K562 (cell line): ENCODE results near the gene FAM161A. TPM values are rescaled to one million over a fixed set of nuclear protein-coding genes. Genes with fewer than 3 reads are reported as not detected.

ENCODE experiments used
- ATAC-seq: fragments of 200-7000 bp; cut with Tn5 transposase; 3 replicates; pipeline ENCODE4 v1.9.1; 2020; ENCODE audit warnings: moderate library complexity
- BruUV-seq: library from RNA; stranded (reverse); fragments of 400-500 nt; replicated peaks from 2 replicates; lab custom pipeline; 2021; lab: Mats Ljungman, UMichigan
- CTCF ChIA-PET: fragments of 300-600 bp; formaldehyde crosslinking; extraction: SDS; loops from one replicate; lab custom pipeline; 2021; ENCODE audit warnings: low intra/inter-chr PET ratio; lab: Yijun Ruan, JAX
- POLR2A ChIA-PET: fragments of 300-600, 350-650 bp; sonication (Branson Sonifier 250); formaldehyde crosslinking; extraction: SDS; loops from one replicate; lab custom pipeline; 2021; ENCODE audit warnings: antibody characterized with exemption, inconsistent platforms; lab: Yijun Ruan, JAX
- DNase-seq, 4 experiments: peaks; one replicate each; pipeline versions ENCODE4 v3.0.0 to v3.0.0-alpha.2; 2011 to 2018; ENCODE audit warnings: low spot score in 3 of 4, mixed read lengths in 3 of 4; ENCODE audit errors: extremely low read depth in 1 of 4
- FAIRE-seq: peaks from 2 replicates; lab custom pipeline; 2011; peaks lifted over from hg19 to GRCh38; lab: Jason Lieb, UNC
- H2AFZ ChIP-seq: 2 replicates; pipeline ENCODE4 v1.6.0; 2011; ENCODE audit warnings: low read depth, low read length, control low read depth, inconsistent platforms
- H3K27ac ChIP-seq: fragments of 200-600 bp; 3 replicates; pipeline ENCODE4 v1.8.0; 2011; ENCODE audit warnings: low read depth, mild to moderate bottlenecking, control low read depth, inconsistent platforms, low read length, moderate library complexity, mixed read lengths; ENCODE audit errors: extremely low read depth
- H3K27me3 ChIP-seq, 2 experiments: fragments of 300-600 bp in 1 of 2; 2 replicates in 1 of 2; 3 replicates in 1 of 2; pipeline versions ENCODE4 v1.6.0 to v1.8.0; 2011; ENCODE audit warnings: inconsistent platforms in 2 of 2, low read length in 2 of 2, mild to moderate bottlenecking in 1 of 2, mixed read lengths in 1 of 2, moderate library complexity in 1 of 2; ENCODE audit not compliant: control insufficient read depth in 2 of 2, insufficient read depth in 2 of 2
- H3K36me3 ChIP-seq: fragments of 300-600 bp; 3 replicates; pipeline ENCODE4 v1.8.0; 2011; ENCODE audit warnings: mild to moderate bottlenecking, low read length, inconsistent platforms; ENCODE audit not compliant: control insufficient read depth, insufficient read depth
- H3K4me1 ChIP-seq, 2 experiments: fragments of 200-600 bp in 1 of 2; replicated peaks in 1 of 2; 2 replicates in 1 of 2; 3 replicates in 1 of 2; pipeline versions ENCODE4 v1.5.1 to v1.8.0; 2011; ENCODE audit warnings: inconsistent platforms in 2 of 2, low read length in 2 of 2, mild to moderate bottlenecking in 1 of 2, mixed read lengths in 1 of 2, moderate library complexity in 1 of 2; ENCODE audit not compliant: control insufficient read depth in 2 of 2, insufficient read depth in 2 of 2
- H3K4me2 ChIP-seq: 2 replicates; pipeline ENCODE4 v1.6.1; 2011; ENCODE audit warnings: low read length, control low read depth, inconsistent platforms, mixed read lengths; ENCODE audit not compliant: insufficient read depth
- H3K4me3 ChIP-seq: fragments of 200-600 bp; sonication (generic), shearing (Covaris generic); 2 replicates; pipeline ENCODE4 v1.5.1; 2016; ENCODE audit warnings: control low read depth, inconsistent platforms
- H3K79me2 ChIP-seq: fragments of 200-600 bp; 3 replicates; pipeline ENCODE4 v1.8.0; 2011; ENCODE audit warnings: low read length, inconsistent platforms; ENCODE audit not compliant: control insufficient read depth, insufficient read depth
- H3K9ac ChIP-seq, 2 experiments: 2 replicates each; pipeline versions ENCODE4 v1.6.0 to v1.6.1; 2011; ENCODE audit warnings: low read depth in 2 of 2, low read length in 2 of 2, control low read depth in 1 of 2, inconsistent platforms in 1 of 2, mild to moderate bottlenecking in 1 of 2, mixed read lengths in 1 of 2; ENCODE audit not compliant: insufficient read depth in 1 of 2
- H3K9me1 ChIP-seq: one replicate; pipeline ENCODE4 v1.6.0; 2011; ENCODE audit warnings: inconsistent platforms, mild to moderate bottlenecking, low read length, moderate library complexity; ENCODE audit not compliant: control insufficient read depth, insufficient read depth
- H3K9me3 ChIP-seq: replicated peaks from 2 replicates; pipeline ENCODE4 v1.5.1; 2011; ENCODE audit warnings: low read depth, low read length, inconsistent platforms; ENCODE audit not compliant: control insufficient read depth, insufficient read depth
- H4K20me1 ChIP-seq: replicated peaks from 2 replicates; pipeline ENCODE4 v1.6.1; 2011; ENCODE audit warnings: low read length, inconsistent platforms, mixed read lengths; ENCODE audit not compliant: control insufficient read depth, insufficient read depth
- COPS2 ChIP-seq: fragments of 450-650 bp; conservative IDR thresholded peaks from 2 replicates; pipeline ENCODE4 v1.6.1; 2016; ENCODE audit warnings: mild to moderate bottlenecking, moderate library complexity
- ELF4 ChIP-seq: fragments of 450-650 bp; formaldehyde crosslinking; IDR thresholded peaks from 2 replicates; pipeline ENCODE4 v1.4.0; 2022; ENCODE audit warnings: missing genetic modification characterization
- JUND ChIP-seq, 2 experiments: IDR thresholded peaks; 2 replicates in 1 of 2; 3 replicates in 1 of 2; pipeline ENCODE4 v1.6.1; 2011; ENCODE audit warnings: borderline replicate concordance in 2 of 2, low read depth in 2 of 2, low read length in 2 of 2, improper control_type of control experiment in 1 of 2, missing biosample characterization in 1 of 2, missing genetic modification characterization in 1 of 2, missing genetic modification reagents in 1 of 2
- NFRKB ChIP-seq: fragments of 450-650 bp; IDR thresholded peaks from 2 replicates; pipeline ENCODE4 v1.6.1; 2016; ENCODE audit warnings: low read depth
- RBM25 ChIP-seq: fragments of 200-400 bp; formaldehyde crosslinking; IDR thresholded peaks from 2 replicates; pipeline ENCODE4 v1.6.1; 2018; ENCODE audit warnings: low read length, low read depth, moderate library complexity; ENCODE audit not compliant: severe bottlenecking
- ZFP36 ChIP-seq: fragments of 150-350 bp; IDR thresholded peaks from 2 replicates; pipeline ENCODE4 v1.6.1; 2018; ENCODE audit warnings: low read length, low read depth; ENCODE audit not compliant: partially characterized antibody
- WGBS: fragments of 100-300 bp; shearing (Covaris generic); methylation state at CpG from one replicate; pipeline ENCODE4 v1.1.6; 2016; ENCODE audit warnings: low coverage, mixed read lengths; ENCODE audit not compliant: insufficient coverage; ENCODE audit errors: missing lambda C conversion rate; 5-methylcytosine and 5-hydroxymethylcytosine counted together
- in situ Hi-C: fragments of 300-500 bp; cut with MboI; formaldehyde crosslinking; loops from 4 replicates; pipeline ENCODE4 v1.15.0; 2018; ENCODE audit warnings: inconsistent platforms, mixed read lengths
- intact Hi-C: fragments of 100-400 bp; cut with micrococcal nuclease; formaldehyde crosslinking; loops from 2 replicates; pipeline ENCODE4 v1.14.2; 2022
- polyA plus RNA-seq, 8 experiments: library from polyadenylated mRNA; depleted of rRNA in 4 of 8; stranded (reverse) in 5 of 8; unstranded in 3 of 8; fragments of >200 nt; fragmentation: Nextera tagmentation in 2 of 8; fragmentation: Illumina TruSeq in 1 of 8; extraction: Ambion mirVana in 2 of 8; extraction: Trizol in 1 of 8; gene quantifications; 2 replicates each; pipeline versions ENCODE4 v1.2.1 to v1.2.3, GENCODE V29; 2011 to 2014; ENCODE audit warnings: inconsistent platforms in 1 of 8, missing spikeins in 1 of 8
- total RNA-seq, 7 experiments: library from RNA; depleted of rRNA in 6 of 7; stranded (reverse); fragments of >200 nt in 6 of 7; fragmentation: Illumina TruSeq in 2 of 7; extraction: Trizol in 2 of 7; gene quantifications; 2 replicates each; pipeline versions ENCODE4 v1.2.1 to v1.2.3, GENCODE V29; 2011 to 2021; ENCODE audit warnings: low replicate concordance in 1 of 7
- TF ChIP-seq, protein P1 (sequence below), 2 experiments: fragments of 450-650 bp in 1 of 2; sonication (generic) in 1 of 2; formaldehyde crosslinking in 1 of 2; IDR thresholded peaks in 1 of 2; conservative IDR thresholded peaks in 1 of 2; 2 replicates each; pipeline versions ENCODE4 v1.6.1 to v1.8.1; 2016 to 2023; ENCODE audit warnings: mild to moderate bottlenecking in 2 of 2, moderate library complexity in 2 of 2, inconsistent platforms in 1 of 2, missing genetic modification reagents in 1 of 2

Gene FAM161A
- total and polyA plus RNA-seq, 9 of the 15 experiments (the other 6 are each of a cell fraction or from before 2014, with no cell fraction given): 0.27 to 1.4 (median 0.80) TPM

DNA sequence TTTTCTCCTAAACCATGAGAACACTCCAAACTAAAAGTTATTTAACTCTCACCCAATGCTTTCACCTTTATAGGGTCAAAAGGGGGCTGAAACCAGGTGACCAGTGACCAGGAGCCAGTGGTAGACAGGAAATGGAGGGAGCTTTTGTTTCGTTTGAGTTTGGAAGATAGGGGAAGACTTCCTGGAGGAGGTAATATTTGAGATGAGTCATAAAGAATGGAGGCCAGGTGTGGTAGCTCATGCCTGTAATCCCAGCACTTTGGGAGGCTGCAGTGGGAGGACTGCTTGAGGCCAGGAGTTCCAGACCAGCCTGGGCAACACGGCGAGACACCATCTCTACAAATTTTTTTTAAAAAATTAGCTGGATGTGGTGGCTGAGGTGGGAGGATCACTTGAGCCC lies 8.5 kb downstream of the FAM161A start:
- in situ Hi-C loops: no loop called here
- DNase-seq (no peak), FAIRE-seq (no peak), ATAC-seq (no peak)
- no peaks in the 10 kb centered on the region for H4K20me1 ChIP-seq
- H3K4me3 ChIP-seq: no peak overlapping the region
- no TSS peak for BruUV-seq
- H3K27ac ChIP-seq: no peak overlapping the region
- ChIA-PET POLR2A (interaction anchor here (0.6 kb wide), 1 partner anchor 14 kb away, joined by 3 read pairs; no protein-coding TSS in a partner anchor), CTCF (no interaction called here)
- no peaks in the 10 kb centered on the region for H3K9me1 ChIP-seq
- H3K27me3 ChIP-seq: peaks cover 0 to 3% of the 10 kb centered on the region in 2 experiments; a peak in 2 of 5 replicates
- no peaks in the 10 kb centered on the region for H3K36me3 ChIP-seq
- 8% methylated on average over 3 of the region's 3 CpGs for WGBS
- no peaks in the 10 kb centered on the region for H3K9me3 ChIP-seq
- H2AFZ ChIP-seq: no peak overlapping the region
- intact Hi-C loops: no loop called here
- no peaks in the 10 kb centered on the region for H3K79me2 ChIP-seq
- no peak overlapping the region for H3K4me2 ChIP-seq
- no peak for TF ChIP-seq COPS2
- no peak for TF ChIP-seq ELF4 (CRISPR knock-in tag)
- TF ChIP-seq RBM25: peak; percentile 16
- no peak for TF ChIP-seq NFRKB
- peak; percentile 78 for TF ChIP-seq ZFP36
- TF ChIP-seq JUND (IDR thresholded peaks at IDR 0.05; ENCODE audit: borderline replicate concordance, low read depth, low read length): peak; percentile 53; the same call in 1 of the 2 replicates
- peak; percentile 55; the same call in 1 of the 3 replicates for TF ChIP-seq JUND (tag; IDR thresholded peaks at IDR 0.05; ENCODE audit: borderline replicate concordance, low read depth, low read length)
- TF ChIP-seq, protein P1, sequence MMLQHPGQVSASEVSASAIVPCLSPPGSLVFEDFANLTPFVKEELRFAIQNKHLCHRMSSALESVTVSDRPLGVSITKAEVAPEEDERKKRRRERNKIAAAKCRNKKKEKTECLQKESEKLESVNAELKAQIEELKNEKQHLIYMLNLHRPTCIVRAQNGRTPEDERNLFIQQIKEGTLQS (IDR thresholded peaks at IDR 0.05): peak; percentile 49; the same call in 1 of the 2 replicates
- TF ChIP-seq, protein P1 (CRISPR knock-in tag; conservative IDR thresholded peaks at IDR 0.05): no peak
- H3K9ac ChIP-seq: no peak overlapping the region
- H3K4me1 ChIP-seq: no peaks in the 10 kb centered on the region
